ENCODE data around the gene PDE3A. TPM values are rescaled to one million over a fixed set of nuclear protein-coding genes. Genes with fewer than 3 reads are reported as not detected.

The PDE3A gene
- total and polyA plus RNA-seq, 10 of the 15 experiments (the other 5 are each of a cell fraction or from before 2014, with no cell fraction given), result 0.01 to 2.6 (median 1.5) TPM

GRCh38 chr12:20604408-20605067 lies 236.2 kb downstream of the PDE3A start:
- Histone ChIP-seq H4K20me1 (ENCODE audit: control insufficient read depth, insufficient read depth) (no peaks in the 10 kb centered on the region), H3K9me3 (replicated peaks; ENCODE audit: control insufficient read depth, insufficient read depth, low read length) (no peaks in the 10 kb centered on the region), H2AFZ (ENCODE audit: control insufficient read depth, low read depth, low read length) (no peak overlapping the region), H3K36me3 (ENCODE audit: control insufficient read depth in 2 of 2, insufficient read depth in 2 of 2, low read length in 1 of 2) (no peaks in the 10 kb centered on the region), H3K79me2 (ENCODE audit: control insufficient read depth, insufficient read depth, low read length) (no peaks in the 10 kb centered on the region), H3K4me2 (ENCODE audit: control insufficient read depth, insufficient read depth) (no peak overlapping the region), H3K27ac (ENCODE audit: control insufficient read depth, insufficient read depth) (no peak overlapping the region), H3K4me3 (no peak overlapping the region), H3K27me3 (replicated peaks in 1 of 2; ENCODE audit: control insufficient read depth in 2 of 2, insufficient read depth in 2 of 2, low read length in 1 of 2) (no peaks in the 10 kb centered on the region), H3K9ac (ENCODE audit: control insufficient read depth, insufficient read depth, low read length) (no peak overlapping the region), H3K4me1 (ENCODE audit: control insufficient read depth, insufficient read depth, low read length) (no peaks in the 10 kb centered on the region)
- in situ Hi-C loops (cut with MboI) (no loop called here), intact Hi-C loops (cut with micrococcal nuclease; ENCODE audit: unreplicated experiment) (loop anchor here (5.0 kb wide), 2 partner anchors 687 to 847 kb away; no protein-coding TSS in a partner anchor)
- no peak for FAIRE-seq
- DNase-seq (ENCODE audit: low read depth, low spot score), result no peak
- CTCF ChIA-PET, result interaction anchor here (0.8 kb wide), 1 partner anchor 134 kb away, joined by 3 read pairs; no protein-coding TSS in a partner anchor
- RAD21 ChIA-PET (ENCODE audit: unreplicated experiment), result interaction anchor here (0.5 kb wide), 1 partner anchor 637 kb away, joined by 5 read pairs; no protein-coding TSS in a partner anchor
- SMC1A ChIA-PET (ENCODE audit: uncharacterized antibody, unreplicated experiment), result no interaction called here
- POLR2A ChIA-PET, result no interaction called here
- BruUV-seq (replicated peaks), result no TSS peak
- 32% methylated on average over 3 of the region's 3 CpGs for WGBS (ENCODE audit: insufficient coverage, insufficient replicate concordance, low lambda C conversion rate, missing lambda C conversion rate)
- TF ChIP-seq CEBPZ (IDR thresholded peaks at IDR 0.05; ENCODE audit: low read depth, low read length) (no peak), KAT2A (conservative IDR thresholded peaks at IDR 0.05; ENCODE audit: control insufficient read depth, low read depth, low read length) (no peak), MLLT1 (IDR thresholded peaks at IDR 0.05) (no peak), SKIL (IDR thresholded peaks at IDR 0.05; ENCODE audit: low read depth, poor library complexity, severe bottlenecking) (no peak), BACH1 (IDR thresholded peaks at IDR 0.05; ENCODE audit: borderline replicate concordance) (no peak), HDGF (IDR thresholded peaks at IDR 0.05) (no peak), ZNF217 (IDR thresholded peaks at IDR 0.05) (no peak), CBX3 (IDR thresholded peaks at IDR 0.05; ENCODE audit: borderline replicate concordance, low read depth) (no peak), NFIC (IDR thresholded peaks at IDR 0.05; ENCODE audit: low read depth, low read length) (no peak), BCLAF1 (IDR thresholded peaks at IDR 0.05) (no peak)
- no peak for ATAC-seq
